H9 (cell line): ENCODE data around the gene ANXA4. TPM values are rescaled to one million over a fixed set of nuclear protein-coding genes. Genes with fewer than 3 reads are reported as not detected.

Experiments
- DNase-seq: peaks from one replicate; pipeline ENCODE4 v3.0.0-alpha.2; 2017
- H2AFZ ChIP-seq: one replicate; pipeline ENCODE4 v1.6.1; 2013; ENCODE audit warnings: mild to moderate bottlenecking, low read length, control low read depth, moderate library complexity
- H2AK5ac ChIP-seq: 2 replicates; pipeline ENCODE4 v1.6.1; 2013; ENCODE audit warnings: low read length, control low read depth, mixed read lengths; ENCODE audit not compliant: insufficient read length
- H2BK120ac ChIP-seq: one replicate; pipeline ENCODE4 v1.6.1; 2013; ENCODE audit warnings: low read depth, mild to moderate bottlenecking, low read length, control low read depth, inconsistent platforms; ENCODE audit not compliant: poor library complexity, severe bottlenecking
- H2BK12ac ChIP-seq: 2 replicates; pipeline ENCODE4 v1.6.1; 2013; ENCODE audit warnings: low read length, control low read depth, mixed read lengths, low read depth; ENCODE audit not compliant: insufficient read length
- H2BK15ac ChIP-seq: 2 replicates; pipeline ENCODE4 v1.6.1; 2013; ENCODE audit warnings: low read depth, low read length, control low read depth
- H2BK20ac ChIP-seq: one replicate; pipeline ENCODE4 v1.6.1; 2013; ENCODE audit warnings: low read depth, mild to moderate bottlenecking, low read length, control low read depth, inconsistent platforms; ENCODE audit not compliant: poor library complexity, severe bottlenecking
- H2BK5ac ChIP-seq: 2 replicates; pipeline ENCODE4 v1.6.1; 2013; ENCODE audit warnings: low read length, control low read depth, mixed read lengths; ENCODE audit not compliant: insufficient read length
- H3K14ac ChIP-seq: 2 replicates; pipeline ENCODE4 v1.6.1; 2013; ENCODE audit warnings: low read length, control low read depth; ENCODE audit not compliant: insufficient read depth
- H3K18ac ChIP-seq: 2 replicates; pipeline ENCODE4 v1.6.1; 2013; ENCODE audit warnings: low read depth, mild to moderate bottlenecking, mixed read lengths, low read length, control low read depth; ENCODE audit not compliant: insufficient read length
- H3K23ac ChIP-seq: 2 replicates; pipeline ENCODE4 v1.6.1; 2013; ENCODE audit warnings: low read length, control low read depth, mixed read lengths, low read depth; ENCODE audit not compliant: insufficient read length
- H3K23me2 ChIP-seq: 2 replicates; pipeline ENCODE4 v1.6.1; 2013; ENCODE audit warnings: low read depth, mild to moderate bottlenecking, mixed read lengths, low read length, control low read depth; ENCODE audit not compliant: insufficient read length, poor library complexity, severe bottlenecking
- H3K27ac ChIP-seq: 2 replicates; pipeline ENCODE4 v1.5.1; 2013; ENCODE audit warnings: low read length, control low read depth, mixed read lengths, low read depth; ENCODE audit not compliant: insufficient read length
- H3K27me3 ChIP-seq: 2 replicates; pipeline ENCODE4 v1.6.1; 2013; ENCODE audit warnings: low read length, control low read depth, inconsistent platforms; ENCODE audit not compliant: insufficient read depth
- H3K4ac ChIP-seq: 2 replicates; pipeline ENCODE4 v1.6.1; 2013; ENCODE audit warnings: low read depth, mild to moderate bottlenecking, control low read depth, inconsistent platforms, low read length, moderate library complexity
- H3K4me1 ChIP-seq: 2 replicates; pipeline ENCODE4 v1.6.1; 2013; ENCODE audit warnings: low read length, control low read depth, inconsistent platforms; ENCODE audit not compliant: insufficient read depth
- H3K4me2 ChIP-seq: 2 replicates; pipeline ENCODE4 v1.6.1; 2013; ENCODE audit warnings: low read length, control low read depth, mixed read lengths; ENCODE audit not compliant: insufficient read length, insufficient read depth
- H3K56ac ChIP-seq: 2 replicates; pipeline ENCODE4 v1.6.1; 2013; ENCODE audit warnings: low read depth, mild to moderate bottlenecking, mixed read lengths, low read length, control low read depth; ENCODE audit not compliant: insufficient read length
- H3K79me1 ChIP-seq: 2 replicates; pipeline ENCODE4 v1.6.1; 2013; ENCODE audit warnings: low read depth, mild to moderate bottlenecking, moderate library complexity, low read length, control low read depth, inconsistent platforms; ENCODE audit not compliant: insufficient read depth, poor library complexity, severe bottlenecking
- H3K79me2 ChIP-seq: 2 replicates; pipeline ENCODE4 v1.6.1; 2013; ENCODE audit warnings: low read length, control low read depth, inconsistent platforms; ENCODE audit not compliant: insufficient read depth
- H3K9ac ChIP-seq: 2 replicates; pipeline ENCODE4 v1.6.1; 2013; ENCODE audit warnings: low read length, control low read depth, mixed read lengths; ENCODE audit not compliant: insufficient read length; ENCODE audit errors: extremely low read depth
- H3K9me3 ChIP-seq: one replicate; pipeline ENCODE4 v1.6.1; 2013; ENCODE audit warnings: low read depth, low read length, inconsistent platforms; ENCODE audit not compliant: control insufficient read depth
- H3T11ph ChIP-seq: one replicate; pipeline ENCODE4 v1.6.1; 2013; ENCODE audit warnings: mild to moderate bottlenecking, low read length, control low read depth, inconsistent platforms
- H4K20me1 ChIP-seq: one replicate; pipeline ENCODE4 v1.6.1; 2013; ENCODE audit not compliant: control insufficient read depth, insufficient read length, insufficient read depth
- H4K5ac ChIP-seq: 2 replicates; pipeline ENCODE4 v1.6.1; 2013; ENCODE audit warnings: low read depth, mild to moderate bottlenecking, mixed read lengths, low read length, control low read depth; ENCODE audit not compliant: insufficient read length
- H4K8ac ChIP-seq: replicated peaks from 2 replicates; pipeline ENCODE4 v1.6.1; 2013; ENCODE audit warnings: low read length, control low read depth, mixed read lengths, low read depth; ENCODE audit not compliant: insufficient read length
- H4K91ac ChIP-seq: 2 replicates; pipeline ENCODE4 v1.6.1; 2013; ENCODE audit warnings: low read depth, mild to moderate bottlenecking, moderate library complexity, mixed read lengths, low read length, control low read depth; ENCODE audit not compliant: insufficient read length
- H3K27ac Mint-ChIP-seq, 3 experiments: 2 replicates in 2 of 3; 3 replicates in 1 of 3; pipeline ENCODE4 v1.8.0; 2020 to 2021; ENCODE audit warnings: mixed read lengths in 3 of 3, mild to moderate bottlenecking in 1 of 3, moderate library complexity in 1 of 3
- H3K27me3 Mint-ChIP-seq: 2 replicates; pipeline ENCODE4 v1.8.0; 2021; ENCODE audit warnings: low read depth, mild to moderate bottlenecking, moderate library complexity, mixed read lengths
- H3K36me3 Mint-ChIP-seq, 3 experiments: 2 replicates in 2 of 3; 3 replicates in 1 of 3; pipeline ENCODE4 v1.8.0; 2020 to 2021; ENCODE audit warnings: low read depth in 3 of 3, mixed read lengths in 3 of 3; ENCODE audit not compliant: insufficient read depth in 1 of 3
- H3K4me1 Mint-ChIP-seq, 2 experiments: 2 replicates each; pipeline ENCODE4 v1.8.0; 2020; ENCODE audit warnings: mixed read lengths in 2 of 2
- H3K4me3 Mint-ChIP-seq, 2 experiments: 2 replicates in 1 of 2; 3 replicates in 1 of 2; pipeline ENCODE4 v1.8.0; 2020 to 2021; ENCODE audit warnings: mild to moderate bottlenecking in 2 of 2, mixed read lengths in 2 of 2, moderate library complexity in 1 of 2
- H3K9me3 Mint-ChIP-seq, 2 experiments: 2 replicates in 1 of 2; 3 replicates in 1 of 2; pipeline ENCODE4 v1.8.0; 2020; ENCODE audit warnings: mild to moderate bottlenecking in 2 of 2, mixed read lengths in 2 of 2, moderate library complexity in 1 of 2
- CTCF ChIP-seq: fragments of 200-600 bp; sonication (generic); conservative IDR thresholded peaks from 3 replicates; pipeline ENCODE4 v1.8.0; 2021; ENCODE audit warnings: antibody characterized with exemption, mild to moderate bottlenecking
- WGBS: extraction: QIAGEN DNeasy Blood & Tissue Kit; methylation state at CpG from one replicate; pipeline ENCODE4 v1.1.7; 2013; ENCODE audit warnings: missing lambda C conversion rate, low lambda C conversion rate, mixed read lengths; ENCODE audit not compliant: insufficient read length; ENCODE audit errors: extremely low coverage; 5-methylcytosine and 5-hydroxymethylcytosine counted together
- total RNA-seq: library from RNA; stranded (reverse); gene quantifications from 2 replicates; pipeline ENCODE4 v1.2.1, GENCODE V29; 2021

Gene ANXA4
- total RNA-seq, 1 experiment from 2014 or later = 14.4 TPM

- Histone ChIP-seq H4K8ac (no peak overlapping the region), H2BK15ac (no peak overlapping the region), H3K23me2 (no peaks in the 10 kb centered on the region), H3K4ac (no peak overlapping the region), H3K9me3 (no peaks in the 10 kb centered on the region), H4K5ac (no peak overlapping the region), H3K18ac (no peak overlapping the region), H2AFZ (no peak overlapping the region), H3K4me1 (peaks cover 13% of the 10 kb centered on the region), H3K4me2 (no peak overlapping the region), H3K79me2 (no peaks in the 10 kb centered on the region), H2BK120ac (no peak overlapping the region), H4K20me1 (no peaks in the 10 kb centered on the region), H3T11ph (no peak overlapping the region), H3K23ac (no peak overlapping the region), H2BK12ac (no peak overlapping the region), H2AK5ac (no peak overlapping the region), H2BK5ac (no peak overlapping the region), H4K91ac (no peak overlapping the region), H3K27me3 (no peaks in the 10 kb centered on the region), H3K79me1 (no peaks in the 10 kb centered on the region), H2BK20ac (no peak overlapping the region), H3K56ac (no peak overlapping the region), H3K9ac (no peak overlapping the region), H3K14ac (no peak overlapping the region), H3K27ac (no peak overlapping the region)
- Mint-ChIP-seq H3K36me3 (peaks cover 2 to 12% (median 2%) of the 10 kb centered on the region in 3 experiments; a peak in 4 of 7 replicates), H3K27ac (peak overlapping the region in 2 of 3 experiments; percentile 7; a peak in 2 of 7 replicates), H3K4me3 (no peak overlapping the region), H3K9me3 (peaks cover 11 to 13% of the 10 kb centered on the region in 2 experiments), H3K4me1 (peaks cover 37 to 51% of the 10 kb centered on the region in 2 experiments), H3K27me3 (no peaks in the 10 kb centered on the region)
- TF ChIP-seq CTCF = no peak
- no CpG with 5 or more reads among the region's 5 CpGs for WGBS
- no peak for DNase-seq
Observed at GRCh38 chr2:69779258-69780001, 37.5 kb downstream of the ANXA4 start.
